GM20000 (cell line): ENCODE results near the gene SV2A.
"Not testable (repeated sequence)": the region's sequence is repeated elsewhere in the genome, so short reads cannot be mapped to it uniquely, and the experiment has no call there.

Source experiments
- DNase-seq: peaks from one replicate; pipeline ENCODE4 v3.0.0; 2012; ENCODE audit warnings: low spot score
- TF ChIP-seq, protein P1 (sequence below): IDR thresholded peaks from 2 replicates; pipeline ENCODE4 v1.5.1; 2012; ENCODE audit warnings: mild to moderate bottlenecking, control low read depth; ENCODE audit errors: extremely low read depth, missing control alignments

SV2A gene

DNA sequence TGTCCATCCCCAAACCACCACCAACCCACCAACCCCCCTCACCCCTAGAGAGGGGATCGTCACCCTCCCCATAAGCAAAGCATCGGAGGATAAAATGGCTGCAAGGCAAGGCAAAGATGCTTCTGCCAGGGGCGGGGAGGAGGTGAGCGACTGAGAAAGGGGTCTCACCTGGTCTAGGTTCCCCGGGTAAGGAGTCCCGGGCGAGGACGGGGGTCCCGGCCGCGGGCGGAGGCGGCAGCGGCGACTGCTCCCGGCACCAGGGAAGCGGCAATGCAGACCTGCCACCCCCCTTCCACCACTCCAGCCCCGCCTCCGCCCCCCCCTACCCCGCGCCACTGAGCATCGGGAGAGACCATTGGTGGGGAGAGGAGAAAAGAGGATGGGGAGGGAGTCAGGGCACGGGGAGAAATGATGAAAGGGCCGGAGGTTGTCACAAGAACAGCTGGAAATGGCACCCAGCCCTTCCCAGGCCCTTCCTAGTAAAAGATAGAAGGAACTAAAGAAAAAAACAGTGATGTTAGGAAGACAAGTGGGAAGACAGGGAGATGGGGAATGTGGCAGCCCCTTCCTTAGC is at the start of gene SV2A:
TSS of gene SV2A (minus strand) at position 274 of the 574 bp plus-strand sequence. CDS start 4,004 bp downstream, outside the sequence.
- peak; percentile 52 for DNase-seq
- TF ChIP-seq, protein P1, sequence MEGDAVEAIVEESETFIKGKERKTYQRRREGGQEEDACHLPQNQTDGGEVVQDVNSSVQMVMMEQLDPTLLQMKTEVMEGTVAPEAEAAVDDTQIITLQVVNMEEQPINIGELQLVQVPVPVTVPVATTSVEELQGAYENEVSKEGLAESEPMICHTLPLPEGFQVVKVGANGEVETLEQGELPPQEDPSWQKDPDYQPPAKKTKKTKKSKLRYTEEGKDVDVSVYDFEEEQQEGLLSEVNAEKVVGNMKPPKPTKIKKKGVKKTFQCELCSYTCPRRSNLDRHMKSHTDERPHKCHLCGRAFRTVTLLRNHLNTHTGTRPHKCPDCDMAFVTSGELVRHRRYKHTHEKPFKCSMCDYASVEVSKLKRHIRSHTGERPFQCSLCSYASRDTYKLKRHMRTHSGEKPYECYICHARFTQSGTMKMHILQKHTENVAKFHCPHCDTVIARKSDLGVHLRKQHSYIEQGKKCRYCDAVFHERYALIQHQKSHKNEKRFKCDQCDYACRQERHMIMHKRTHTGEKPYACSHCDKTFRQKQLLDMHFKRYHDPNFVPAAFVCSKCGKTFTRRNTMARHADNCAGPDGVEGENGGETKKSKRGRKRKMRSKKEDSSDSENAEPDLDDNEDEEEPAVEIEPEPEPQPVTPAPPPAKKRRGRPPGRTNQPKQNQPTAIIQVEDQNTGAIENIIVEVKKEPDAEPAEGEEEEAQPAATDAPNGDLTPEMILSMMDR, result no peak

DNA sequence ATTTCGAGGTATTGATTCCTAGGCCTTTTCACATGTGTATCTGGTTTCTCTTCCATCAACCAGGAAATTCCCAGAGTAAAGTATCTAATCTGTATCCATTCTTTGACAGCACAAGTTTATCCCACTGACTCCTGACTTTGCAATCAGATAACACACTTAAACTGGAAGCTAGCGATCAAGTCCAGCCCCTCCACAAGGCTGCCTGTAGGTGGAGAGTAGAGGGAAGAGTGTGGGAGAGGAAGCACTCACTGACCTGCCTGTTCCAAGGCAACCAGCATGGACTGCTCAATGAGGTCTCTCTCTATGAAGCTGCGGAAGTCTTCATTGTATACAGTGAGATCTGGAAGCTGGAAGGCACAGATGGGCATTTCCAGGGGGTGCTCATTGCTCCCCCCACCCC is 49.4 kb upstream of the SV2A start:
- TF ChIP-seq, protein P1, result no peak
- no peak for DNase-seq

DNA sequence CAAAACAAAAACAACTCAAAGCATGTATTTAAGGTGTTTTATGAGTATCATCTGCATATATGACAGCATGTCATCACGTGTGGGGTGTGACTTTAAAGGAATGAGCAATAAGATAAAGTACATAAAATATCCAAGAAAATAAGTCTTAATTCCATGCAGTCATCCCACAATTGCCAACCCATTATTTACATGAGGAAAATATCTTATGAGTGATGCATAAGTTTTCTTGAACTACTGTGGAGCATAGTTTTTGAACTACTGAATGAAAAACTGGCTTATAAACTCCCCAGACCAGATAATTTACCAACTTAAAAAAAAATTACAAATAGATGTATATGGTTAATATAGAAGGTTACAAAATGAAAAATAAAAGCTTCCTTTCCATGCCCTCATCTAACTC is 48.8 kb upstream of the SV2A start:
- DNase-seq, result no peak
- TF ChIP-seq, protein P1, result no peak

DNA sequence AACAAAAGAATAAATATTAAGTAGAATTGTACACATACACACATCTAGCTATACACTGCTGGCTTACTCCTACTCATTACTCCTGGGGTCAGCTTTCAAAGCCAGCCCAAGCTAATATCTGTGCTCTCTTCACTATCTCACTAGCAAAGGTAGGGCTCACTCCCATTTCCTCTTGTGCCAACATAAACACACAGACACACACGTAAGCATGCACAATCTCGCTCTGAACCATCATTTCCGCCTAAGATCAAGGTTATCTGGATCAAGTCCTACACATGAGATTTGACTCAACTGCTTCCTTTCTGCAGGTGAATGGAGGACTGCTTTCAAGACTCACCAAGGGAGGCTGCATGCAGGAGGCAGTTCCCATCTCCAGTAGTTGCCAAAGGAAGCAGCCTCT is 47.8 kb upstream of the SV2A start:
- no peak for DNase-seq
- TF ChIP-seq, protein P1, result no peak

DNA sequence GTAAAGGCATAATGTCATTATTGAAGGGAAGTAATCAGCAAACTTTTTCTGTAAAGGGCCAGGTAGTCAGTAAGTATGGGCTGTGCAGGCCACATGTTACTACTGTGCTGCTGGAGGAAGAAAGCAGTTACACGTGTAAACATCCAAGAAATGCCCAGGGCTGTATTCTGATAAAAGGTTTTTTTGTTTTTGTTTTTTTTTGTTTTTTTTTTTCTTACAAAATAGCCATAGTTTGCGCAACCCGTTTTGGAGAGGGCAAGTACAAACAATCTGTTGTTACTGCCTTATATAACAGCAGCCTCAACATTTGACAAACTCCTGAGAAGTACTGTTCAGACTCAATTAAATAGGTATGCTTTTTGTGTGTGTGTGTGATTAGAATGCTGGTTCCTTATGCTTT is 45.7 kb upstream of the SV2A start:
- TF ChIP-seq, protein P1, result no peak
- DNase-seq, result no peak

DNA sequence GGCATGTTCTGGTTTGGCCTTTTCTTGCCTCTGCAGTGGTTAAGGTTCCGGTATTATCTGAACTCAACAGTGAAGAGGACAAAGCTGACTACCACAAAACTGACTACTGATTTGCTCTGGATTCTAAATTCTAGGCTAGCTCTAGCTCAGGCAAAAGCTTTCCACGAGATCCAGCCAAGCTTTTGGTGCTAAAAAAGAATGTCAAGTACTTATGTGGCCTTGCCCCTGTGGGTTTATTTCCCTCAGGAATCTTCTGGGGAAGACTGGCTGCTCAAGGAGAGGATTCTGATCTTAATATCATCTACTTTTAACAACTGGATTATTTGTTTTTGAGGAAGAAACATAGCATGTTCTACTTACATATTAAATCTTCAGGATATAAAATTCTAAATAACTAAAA is 45.1 kb upstream of the SV2A start:
- TF ChIP-seq, protein P1, result no peak
- DNase-seq, result no peak

- DNase-seq, result peak; percentile 55
- TF ChIP-seq, protein P1, result peak; percentile 54
Measured at GRCh38 chr1:149962039-149962647, 44.5 kb upstream of the SV2A start.

DNA sequence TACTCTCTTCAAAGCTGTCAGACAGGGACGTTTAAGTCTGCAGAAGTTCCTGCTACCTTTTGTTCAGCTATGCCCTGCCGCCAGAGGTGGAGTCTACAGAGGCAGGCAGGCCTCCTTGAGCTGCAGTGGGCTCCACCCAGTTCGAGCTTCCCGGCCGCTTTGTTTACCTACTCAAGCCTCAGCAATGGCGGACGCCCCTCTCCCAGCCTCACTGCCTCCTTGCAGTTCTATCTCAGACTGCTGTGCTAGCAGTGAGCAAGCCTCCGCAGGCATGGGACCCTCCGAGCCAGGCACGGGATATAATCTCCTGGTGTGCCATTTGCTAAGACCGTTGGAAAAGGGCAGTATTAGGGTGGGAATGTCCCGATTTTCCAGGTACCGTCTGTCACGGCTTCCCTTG is 39.9 kb upstream of the SV2A start:
- DNase-seq, result not testable (repeated sequence)
